GM12891 (cell line): ENCODE measurements around the gene STK10.

ENCODE experiments used
- DNase-seq: peaks from one replicate; pipeline ENCODE4 v3.0.0; 2011; ENCODE audit warnings: low spot score; ENCODE audit not compliant: insufficient read length
- FAIRE-seq: peaks from 2 replicates; lab custom pipeline; 2011; peaks lifted over from hg19 to GRCh38; lab: Jason Lieb, UNC
- PAX5 ChIP-seq: IDR thresholded peaks from 2 replicates; pipeline ENCODE4 v1.6.1; 2011; ENCODE audit warnings: low read length, moderate library complexity, mild to moderate bottlenecking; ENCODE audit not compliant: insufficient read depth, severe bottlenecking
- POLR2A ChIP-seq: IDR thresholded peaks from 2 replicates; pipeline ENCODE4 v1.6.1; 2011; ENCODE audit warnings: low read depth, low read length, control low read depth
- POLR2AphosphoS5 ChIP-seq: IDR thresholded peaks from 2 replicates; pipeline ENCODE4 v1.6.1; 2011; ENCODE audit warnings: low read depth, low read length, control low read depth
- POU2F2 ChIP-seq: IDR thresholded peaks from 2 replicates; pipeline ENCODE4 v1.6.1; 2011; ENCODE audit warnings: low read depth, mild to moderate bottlenecking, control low read depth, low read length, moderate library complexity
- SPI1 ChIP-seq: IDR thresholded peaks from 2 replicates; pipeline ENCODE4 v1.6.1; 2011; ENCODE audit warnings: low read depth, low read length, control low read depth
- TAF1 ChIP-seq: IDR thresholded peaks from 2 replicates; pipeline ENCODE4 v1.6.1; 2011; ENCODE audit warnings: low read depth, low read length, control low read depth

The STK10 gene

GRCh38 chr5:171999100-171999499 is 188.9 kb downstream of the STK10 start:
- FAIRE-seq (no peak), DNase-seq (no peak)
- no peak for TF ChIP-seq TAF1
- TF ChIP-seq POLR2A: no peak
- no peak for TF ChIP-seq POLR2AphosphoS5
- TF ChIP-seq POU2F2: no peak
- no peak for TF ChIP-seq SPI1
- no peak for TF ChIP-seq PAX5

DNA sequence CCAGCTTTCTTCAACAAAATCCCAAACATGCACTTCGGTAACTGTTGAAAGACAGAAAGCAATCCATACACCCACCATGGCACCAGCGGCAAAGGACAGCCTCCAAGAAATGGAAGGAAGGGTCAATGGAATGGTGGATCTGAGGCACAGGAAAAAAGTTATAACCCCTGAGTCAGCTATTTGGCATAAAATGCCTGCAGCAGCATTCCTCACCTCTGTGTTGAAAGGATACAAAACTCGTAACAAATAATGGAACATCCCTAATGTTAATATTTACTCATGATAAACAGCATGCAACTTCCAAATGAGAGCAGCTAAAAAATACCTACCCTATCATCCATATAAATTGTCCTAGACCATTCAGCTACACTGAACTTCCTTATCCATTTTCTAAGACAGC is 191.0 kb downstream of the STK10 start:
- FAIRE-seq: no peak

DNA sequence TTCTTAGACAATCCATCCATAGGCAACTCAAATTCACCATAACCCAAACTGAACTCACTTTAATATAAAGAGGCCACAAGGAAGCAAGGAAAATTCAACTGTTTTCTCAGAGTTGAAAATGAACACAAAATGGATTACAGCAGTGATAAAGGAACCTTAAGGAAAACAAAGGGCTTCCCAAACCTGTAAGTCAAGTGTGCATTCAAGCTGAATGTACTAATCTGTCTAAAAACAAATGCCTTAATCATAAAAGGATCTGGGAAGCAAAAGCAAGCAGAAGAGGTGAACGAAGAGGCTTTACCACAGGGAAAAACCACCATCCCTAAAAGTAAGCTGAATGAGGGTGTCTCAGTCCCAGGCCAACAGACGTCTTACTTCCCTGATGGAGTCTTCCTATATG is 195.2 kb downstream of the STK10 start:
- DNase-seq (no peak), FAIRE-seq (no peak)
- TF ChIP-seq POLR2AphosphoS5: no peak
- no peak for TF ChIP-seq PAX5
- TF ChIP-seq POU2F2: no peak
- no peak for TF ChIP-seq SPI1
- no peak for TF ChIP-seq TAF1
- no peak for TF ChIP-seq POLR2A

More for the DNA sequence above, 191.0 kb downstream of the STK10 start:
- TF ChIP-seq SPI1: no peak
- TF ChIP-seq POLR2A: no peak
- TF ChIP-seq POLR2AphosphoS5: no peak
- TF ChIP-seq PAX5: no peak
- TF ChIP-seq TAF1: no peak
- no peak for TF ChIP-seq POU2F2
- no peak for DNase-seq

DNA sequence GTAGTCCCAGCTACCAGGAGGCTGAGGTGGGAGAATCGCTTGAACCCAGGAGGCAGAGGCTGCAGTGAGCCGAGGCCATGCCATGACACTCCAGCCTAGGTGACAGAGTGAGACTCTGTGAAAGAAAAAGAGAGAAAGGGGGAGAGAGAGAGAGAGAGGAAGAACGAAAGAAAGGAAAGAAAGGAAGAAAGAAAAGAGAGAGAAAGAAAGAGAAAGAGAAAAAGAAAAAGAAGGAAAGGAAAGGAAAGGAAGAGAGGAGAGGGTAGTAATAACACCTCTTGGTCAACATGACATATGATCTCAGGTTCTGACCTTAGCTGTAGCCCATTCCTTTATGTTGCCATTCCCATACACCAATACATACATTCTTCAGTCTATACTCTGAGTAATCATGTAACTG is 195.7 kb downstream of the STK10 start:
- FAIRE-seq: peak; percentile 28
- no peak for DNase-seq
- no peak for TF ChIP-seq POLR2AphosphoS5
- TF ChIP-seq POU2F2: no peak
- no peak for TF ChIP-seq POLR2A
- no peak for TF ChIP-seq TAF1
- TF ChIP-seq PAX5: no peak
- no peak for TF ChIP-seq SPI1
